Hepatocyte (in vitro differentiated cells): ENCODE results near the gene CD93.

Experiments
- EZH2phosphoT487 ChIP-seq: fragments of 200-600 bp; sonication (generic); IDR thresholded peaks from one replicate; pipeline ENCODE4 v1.6.1; 2018; ENCODE audit warnings: antibody characterized with exemption, mild to moderate bottlenecking, low read depth, moderate library complexity; ENCODE audit not compliant: unreplicated experiment, severe bottlenecking
- TF ChIP-seq, protein P1 (sequence below): fragments of 200-600 bp; sonication (generic); IDR thresholded peaks from 2 replicates; pipeline ENCODE4 v1.5.1; 2016; ENCODE audit warnings: antibody characterized with exemption, mild to moderate bottlenecking; ENCODE audit not compliant: poor library complexity

DNA sequence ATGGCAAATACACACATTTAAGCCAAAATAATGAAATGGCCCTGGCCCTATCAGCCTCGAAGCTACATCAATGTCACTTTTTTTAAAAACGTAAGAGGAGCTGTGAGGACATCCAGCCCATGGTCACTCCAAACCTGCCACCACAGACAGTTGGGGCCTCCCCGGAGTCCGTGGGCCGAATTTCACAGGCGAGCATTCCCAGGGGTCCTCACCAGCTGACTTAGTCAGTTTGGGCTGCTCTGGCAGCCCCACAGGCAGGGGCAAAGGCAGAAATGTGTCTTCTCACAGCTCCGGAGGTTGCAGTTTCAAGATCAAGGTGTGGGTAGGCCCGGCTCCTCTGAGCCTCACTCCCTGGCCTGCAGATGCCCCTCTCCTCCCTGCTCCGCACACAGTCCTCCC lies 25.8 kb upstream of the CD93 start:
- TF ChIP-seq, protein P1, sequence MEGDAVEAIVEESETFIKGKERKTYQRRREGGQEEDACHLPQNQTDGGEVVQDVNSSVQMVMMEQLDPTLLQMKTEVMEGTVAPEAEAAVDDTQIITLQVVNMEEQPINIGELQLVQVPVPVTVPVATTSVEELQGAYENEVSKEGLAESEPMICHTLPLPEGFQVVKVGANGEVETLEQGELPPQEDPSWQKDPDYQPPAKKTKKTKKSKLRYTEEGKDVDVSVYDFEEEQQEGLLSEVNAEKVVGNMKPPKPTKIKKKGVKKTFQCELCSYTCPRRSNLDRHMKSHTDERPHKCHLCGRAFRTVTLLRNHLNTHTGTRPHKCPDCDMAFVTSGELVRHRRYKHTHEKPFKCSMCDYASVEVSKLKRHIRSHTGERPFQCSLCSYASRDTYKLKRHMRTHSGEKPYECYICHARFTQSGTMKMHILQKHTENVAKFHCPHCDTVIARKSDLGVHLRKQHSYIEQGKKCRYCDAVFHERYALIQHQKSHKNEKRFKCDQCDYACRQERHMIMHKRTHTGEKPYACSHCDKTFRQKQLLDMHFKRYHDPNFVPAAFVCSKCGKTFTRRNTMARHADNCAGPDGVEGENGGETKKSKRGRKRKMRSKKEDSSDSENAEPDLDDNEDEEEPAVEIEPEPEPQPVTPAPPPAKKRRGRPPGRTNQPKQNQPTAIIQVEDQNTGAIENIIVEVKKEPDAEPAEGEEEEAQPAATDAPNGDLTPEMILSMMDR: no peak
- TF ChIP-seq EZH2phosphoT487: no peak
